ENCODE results near the gene MINDY1. TPM values are rescaled to one million over a fixed set of nuclear protein-coding genes. Genes with fewer than 3 reads are reported as not detected.

The MINDY1 gene
- total RNA-seq, 1 experiment from 2014 or later: 11.6 TPM

DNA sequence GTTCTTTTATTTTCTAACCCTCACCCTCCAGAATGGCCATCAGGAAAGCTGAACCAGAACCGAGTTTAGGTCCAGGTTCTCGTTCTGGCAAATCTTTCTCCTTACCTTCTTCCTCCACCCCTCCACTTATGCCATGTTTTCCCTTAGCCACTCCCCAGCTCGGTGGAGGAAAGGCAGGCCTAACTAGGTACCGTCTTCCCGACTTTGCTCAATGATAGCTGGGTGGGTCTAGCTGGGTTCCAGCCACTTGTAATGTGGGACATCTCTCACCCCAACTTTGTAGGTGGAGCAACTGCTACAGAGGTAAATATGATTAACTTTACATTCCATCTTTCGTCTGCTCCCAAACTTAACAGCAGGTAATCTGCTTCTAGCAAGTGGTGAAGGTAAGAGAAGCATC, 30.3 kb upstream of the MINDY1 start:
- no peaks in the 10 kb centered on the region for H3K4me1 ChIP-seq (ENCODE audit: insufficient read depth, low read length, poor library complexity, severe bottlenecking)
- DNase-seq (ENCODE audit: low spot score): no peak
- BruUV-seq (replicated peaks): no TSS peak
- H3K36me3 ChIP-seq (ENCODE audit: insufficient read depth, low read length, poor library complexity, severe bottlenecking): peaks cover 11% of the 10 kb centered on the region
- intact Hi-C loops (cut with micrococcal nuclease; ENCODE audit: unreplicated experiment): no loop called here
- no peaks in the 10 kb centered on the region for H3K9me3 ChIP-seq (ENCODE audit: low read depth, low read length, poor library complexity, severe bottlenecking)
- H3K27me3 ChIP-seq (replicated peaks; ENCODE audit: insufficient read depth, low read depth, low read length, poor library complexity): no peaks in the 10 kb centered on the region
- no peak overlapping the region for H3K27ac ChIP-seq (ENCODE audit: low read depth, low read length, poor library complexity, severe bottlenecking)
- no peak overlapping the region for H3K4me3 ChIP-seq (ENCODE audit: low read depth, low read length, poor library complexity, severe bottlenecking)
- ChIA-PET CTCF (no interaction called here), POLR2A (ENCODE audit: low non-redundant PET) (no interaction called here)
- TF ChIP-seq EZH2 (IDR thresholded peaks at IDR 0.05; ENCODE audit: borderline replicate concordance, low read depth, low read length, poor library complexity, severe bottlenecking): no peak
- TF ChIP-seq, protein P1, sequence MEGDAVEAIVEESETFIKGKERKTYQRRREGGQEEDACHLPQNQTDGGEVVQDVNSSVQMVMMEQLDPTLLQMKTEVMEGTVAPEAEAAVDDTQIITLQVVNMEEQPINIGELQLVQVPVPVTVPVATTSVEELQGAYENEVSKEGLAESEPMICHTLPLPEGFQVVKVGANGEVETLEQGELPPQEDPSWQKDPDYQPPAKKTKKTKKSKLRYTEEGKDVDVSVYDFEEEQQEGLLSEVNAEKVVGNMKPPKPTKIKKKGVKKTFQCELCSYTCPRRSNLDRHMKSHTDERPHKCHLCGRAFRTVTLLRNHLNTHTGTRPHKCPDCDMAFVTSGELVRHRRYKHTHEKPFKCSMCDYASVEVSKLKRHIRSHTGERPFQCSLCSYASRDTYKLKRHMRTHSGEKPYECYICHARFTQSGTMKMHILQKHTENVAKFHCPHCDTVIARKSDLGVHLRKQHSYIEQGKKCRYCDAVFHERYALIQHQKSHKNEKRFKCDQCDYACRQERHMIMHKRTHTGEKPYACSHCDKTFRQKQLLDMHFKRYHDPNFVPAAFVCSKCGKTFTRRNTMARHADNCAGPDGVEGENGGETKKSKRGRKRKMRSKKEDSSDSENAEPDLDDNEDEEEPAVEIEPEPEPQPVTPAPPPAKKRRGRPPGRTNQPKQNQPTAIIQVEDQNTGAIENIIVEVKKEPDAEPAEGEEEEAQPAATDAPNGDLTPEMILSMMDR (conservative IDR thresholded peaks at IDR 0.05; ENCODE audit: low read depth, low read length): no peak

DNA sequence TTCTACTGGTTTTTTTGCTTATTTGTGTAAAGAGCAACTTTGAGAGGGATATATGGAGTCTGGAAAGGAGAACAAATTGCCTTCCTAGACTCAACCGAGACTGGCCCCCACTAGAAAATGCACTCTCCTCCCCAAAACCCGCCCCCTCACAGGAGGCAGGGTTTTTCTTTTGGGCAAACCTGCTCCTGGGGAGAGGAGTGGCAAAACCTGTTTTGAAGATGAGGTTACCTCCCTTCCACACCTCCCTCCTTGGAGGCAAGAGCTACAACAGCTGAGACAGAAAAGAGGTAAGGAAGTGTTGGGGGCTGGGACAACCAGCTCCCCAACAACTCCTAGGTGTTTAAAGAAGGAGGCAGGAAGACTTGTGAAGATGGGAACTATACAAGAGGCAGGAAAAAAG, 29.7 kb upstream of the MINDY1 start, which contains the start of gene BNIPL:
Gene BNIPL (plus strand): TSS at position 231 of the 400 bp plus-strand sequence. CDS start 140 bp downstream, at position 371.
- no TSS peak for BruUV-seq (replicated peaks)
- no peak for DNase-seq (ENCODE audit: low spot score)
- ChIA-PET POLR2A (ENCODE audit: low non-redundant PET) (no interaction called here), CTCF (no interaction called here)
- TF ChIP-seq EZH2 (IDR thresholded peaks at IDR 0.05; ENCODE audit: borderline replicate concordance, low read depth, low read length, poor library complexity, severe bottlenecking): no peak
- TF ChIP-seq, protein P1 (conservative IDR thresholded peaks at IDR 0.05; ENCODE audit: low read depth, low read length): no peak
- H3K9me3 ChIP-seq (ENCODE audit: low read depth, low read length, poor library complexity, severe bottlenecking): no peaks in the 10 kb centered on the region
- H3K4me3 ChIP-seq (ENCODE audit: low read depth, low read length, poor library complexity, severe bottlenecking): no peak within 1 kb of the TSS
- peaks cover 11% of the 10 kb centered on the region for H3K36me3 ChIP-seq (ENCODE audit: insufficient read depth, low read length, poor library complexity, severe bottlenecking)
- H3K27ac ChIP-seq (ENCODE audit: low read depth, low read length, poor library complexity, severe bottlenecking): no peak within 1 kb of the TSS
- H3K27me3 ChIP-seq (replicated peaks; ENCODE audit: insufficient read depth, low read depth, low read length, poor library complexity): no peaks in the 10 kb centered on the region
- intact Hi-C loops (cut with micrococcal nuclease; ENCODE audit: unreplicated experiment): no loop called here
- H3K4me1 ChIP-seq (ENCODE audit: insufficient read depth, low read length, poor library complexity, severe bottlenecking): no peaks in the 10 kb centered on the region

DNA sequence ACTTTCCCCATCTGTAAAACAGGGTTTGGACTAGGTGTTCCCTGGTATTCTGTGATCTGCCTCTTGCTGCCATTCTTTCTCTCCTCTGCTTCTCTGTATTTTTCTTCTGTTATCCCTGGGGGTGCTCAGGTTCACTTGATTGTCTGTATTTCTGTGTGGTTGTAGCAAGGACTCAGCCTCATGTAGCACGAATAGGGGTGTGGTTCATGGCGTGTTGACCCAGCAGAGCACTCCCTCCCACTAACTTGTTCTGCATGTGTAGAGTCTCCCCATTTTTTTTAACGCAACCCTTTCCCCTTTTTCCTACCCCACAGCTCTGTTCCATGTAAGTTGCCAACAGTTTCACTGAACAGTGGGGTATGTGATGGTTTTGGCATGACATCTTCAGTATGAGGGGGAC, 28.5 kb upstream of the MINDY1 start:
- DNase-seq (ENCODE audit: low spot score): no peak

More for the DNA sequence above, 28.5 kb upstream of the MINDY1 start:
- H3K9me3 ChIP-seq (ENCODE audit: low read depth, low read length, poor library complexity, severe bottlenecking): no peaks in the 10 kb centered on the region
- peaks cover 17% of the 10 kb centered on the region for H3K36me3 ChIP-seq (ENCODE audit: insufficient read depth, low read length, poor library complexity, severe bottlenecking)
- H3K4me3 ChIP-seq (ENCODE audit: low read depth, low read length, poor library complexity, severe bottlenecking): no peak overlapping the region
- no peaks in the 10 kb centered on the region for H3K27me3 ChIP-seq (replicated peaks; ENCODE audit: insufficient read depth, low read depth, low read length, poor library complexity)
- POLR2A ChIA-PET (ENCODE audit: low non-redundant PET): no interaction called here
- H3K4me1 ChIP-seq (ENCODE audit: insufficient read depth, low read length, poor library complexity, severe bottlenecking): no peaks in the 10 kb centered on the region
- intact Hi-C loops (cut with micrococcal nuclease; ENCODE audit: unreplicated experiment): no loop called here
- CTCF ChIA-PET: no interaction called here
- no peak overlapping the region for H3K27ac ChIP-seq (ENCODE audit: low read depth, low read length, poor library complexity, severe bottlenecking)
- TF ChIP-seq, protein P1 (conservative IDR thresholded peaks at IDR 0.05; ENCODE audit: low read depth, low read length): no peak
- no peak for TF ChIP-seq EZH2 (IDR thresholded peaks at IDR 0.05; ENCODE audit: borderline replicate concordance, low read depth, low read length, poor library complexity, severe bottlenecking)
- no TSS peak for BruUV-seq (replicated peaks)

All from A673 (cell line).